A549 (cell line): ENCODE results near the gene LAMB1. TPM values are rescaled to one million over a fixed set of nuclear protein-coding genes. Genes with fewer than 3 reads are reported as not detected.
A peak's percentile ranks its signal among the peaks of the same experiment; 100 is the strongest.

Experiments used
- ATAC-seq, 2 experiments: fragments of 200-7000 bp in 1 of 2; fragments of >200 bp in 1 of 2; cut with Nextera tagmentation in 1 of 2; cut with Tn5 transposase in 1 of 2; 3 replicates each; pipeline versions ENCODE4 v1.8.0 to v1.9.1; 2018 to 2020; ENCODE audit warnings: mild to moderate bottlenecking in 1 of 2, moderate library complexity in 1 of 2
- CTCF ChIA-PET: fragments of 300-600 bp; sonication (Branson Sonifier 250); formaldehyde crosslinking; extraction: SDS; loops from one replicate; lab custom pipeline; 2021; ENCODE audit warnings: antibody characterized with exemption, inconsistent platforms; lab: Yijun Ruan, JAX
- POLR2A ChIA-PET: fragments of 350-600 bp; formaldehyde crosslinking; extraction: SDS; loops from one replicate; lab custom pipeline; 2021; ENCODE audit warnings: antibody characterized with exemption, inconsistent platforms; lab: Yijun Ruan, JAX
- DNase-seq, 2 experiments: peaks; one replicate each; pipeline versions ENCODE4 v3.0.0 to v3.0.0-alpha.2; 2011 to 2016; ENCODE audit warnings: low read depth in 1 of 2, low spot score in 1 of 2
- FAIRE-seq: peaks from 2 replicates; lab custom pipeline; 2011; peaks lifted over from hg19 to GRCh38; lab: Jason Lieb, UNC
- H3K27ac ChIP-seq, 2 experiments: fragments of >200 bp; sonication (Bioruptor Twin); formaldehyde crosslinking; 3 replicates each; pipeline ENCODE4 v1.5.1; 2016 to 2017
- H3K4me1 ChIP-seq: fragments of >200 bp; sonication (Bioruptor Twin); formaldehyde crosslinking; 3 replicates; pipeline ENCODE4 v1.6.1; 2016
- H3K4me2 ChIP-seq: fragments of >200 bp; sonication (Bioruptor Twin); formaldehyde crosslinking; 3 replicates; pipeline ENCODE4 v1.6.1; 2016
- H3K4me3 ChIP-seq: fragments of >200 bp; sonication (Bioruptor Twin); formaldehyde crosslinking; 3 replicates; pipeline ENCODE4 v1.5.1; 2016
- H3K9me3 ChIP-seq: fragments of >200 bp; sonication (Bioruptor Twin); formaldehyde crosslinking; 3 replicates; pipeline ENCODE4 v1.6.1; 2016
- BHLHE40 ChIP-seq: IDR thresholded peaks from 2 replicates; pipeline ENCODE4 v1.6.1; 2012; ENCODE audit warnings: low read depth, low read length, inconsistent platforms
- CBX2 ChIP-seq: fragments of 200-600 bp; sonication (generic); IDR thresholded peaks from 2 replicates; pipeline ENCODE4 v1.6.1; 2016; ENCODE audit warnings: low read depth, mild to moderate bottlenecking, borderline replicate concordance
- CBX8 ChIP-seq: fragments of 200-600 bp; sonication (generic); IDR thresholded peaks from 2 replicates; pipeline ENCODE4 v1.6.1; 2016
- CEBPB ChIP-seq, 2 experiments: fragments of >200 bp in 1 of 2; sonication (Bioruptor Twin) in 1 of 2; formaldehyde crosslinking in 1 of 2; IDR thresholded peaks; 2 replicates each; pipeline ENCODE4 v1.6.1; 2012 to 2016
- CHD2 ChIP-seq: fragments of 150-350 bp; IDR thresholded peaks from 2 replicates; pipeline ENCODE4 v1.6.1; 2014; ENCODE audit warnings: low read length; ENCODE audit not compliant: partially characterized antibody
- E2F6 ChIP-seq: IDR thresholded peaks from 2 replicates; pipeline ENCODE4 v1.6.1; 2012; ENCODE audit warnings: low read depth, borderline replicate concordance
- EHMT2 ChIP-seq: fragments of 200-600 bp; sonication (generic); IDR thresholded peaks from 2 replicates; pipeline ENCODE4 v1.6.1; 2016; ENCODE audit warnings: antibody characterized with exemption, low read depth, mild to moderate bottlenecking, moderate library complexity
- ELK1 ChIP-seq: fragments of 150-350 bp; IDR thresholded peaks from 2 replicates; pipeline ENCODE4 v1.6.1; 2014; ENCODE audit warnings: low read depth, mild to moderate bottlenecking, low read length
- FOSB ChIP-seq: fragments of 250-450 bp; sonication (Bioruptor Pico); IDR thresholded peaks from 2 replicates; pipeline ENCODE4 v1.5.0; 2020; ENCODE audit warnings: mild to moderate bottlenecking, moderate library complexity
- FOSL2 ChIP-seq, 2 experiments: fragments of 450-650 bp in 1 of 2; fragments of >200 bp in 1 of 2; sonication (Bioruptor Twin) in 1 of 2; formaldehyde crosslinking; IDR thresholded peaks; 2 replicates each; pipeline versions ENCODE4 v1.5.0 to v1.6.1; 2016 to 2020; ENCODE audit warnings: mild to moderate bottlenecking in 1 of 2, moderate library complexity in 1 of 2
- FOXS1 ChIP-seq: fragments of 250-450 bp; sonication (Bioruptor Pico); IDR thresholded peaks from 2 replicates; pipeline ENCODE4 v1.5.0; 2020; ENCODE audit warnings: mild to moderate bottlenecking, moderate library complexity
- GATA3 ChIP-seq: IDR thresholded peaks from 2 replicates; pipeline ENCODE4 v1.6.1; 2012; ENCODE audit warnings: borderline replicate concordance
- HES2 ChIP-seq: fragments of >200 bp; sonication (Bioruptor Twin); formaldehyde crosslinking; IDR thresholded peaks from 2 replicates; pipeline ENCODE4 v1.6.1; 2016
- HEYL ChIP-seq: fragments of 250-450 bp; sonication (Bioruptor Pico); IDR thresholded peaks from 2 replicates; pipeline ENCODE4 v1.8.0; 2021; ENCODE audit warnings: mild to moderate bottlenecking, moderate library complexity
- HOXA7 ChIP-seq: fragments of 250-450 bp; sonication (Bioruptor Pico); IDR thresholded peaks from 2 replicates; pipeline ENCODE4 v1.5.0; 2020; ENCODE audit warnings: mild to moderate bottlenecking, moderate library complexity
- JUN ChIP-seq, 2 experiments: fragments of >200 bp; sonication (Bioruptor Twin); formaldehyde crosslinking; IDR thresholded peaks; 2 replicates in 1 of 2; 3 replicates in 1 of 2; pipeline ENCODE4 v1.6.1; 2016 to 2017
- KDM5A ChIP-seq: fragments of 200-600 bp; sonication (generic); IDR thresholded peaks from 2 replicates; pipeline ENCODE4 v1.6.1; 2016; ENCODE audit warnings: antibody characterized with exemption, mild to moderate bottlenecking
- MAFK ChIP-seq: fragments of 450-650 bp; IDR thresholded peaks from 2 replicates; pipeline ENCODE4 v1.6.1; 2014; ENCODE audit not compliant: partially characterized antibody
- MAZ ChIP-seq: fragments of 150-350 bp; IDR thresholded peaks from 2 replicates; pipeline ENCODE4 v1.6.1; 2014; ENCODE audit warnings: antibody characterized with exemption, low read depth, low read length, borderline replicate concordance
- MYC ChIP-seq: IDR thresholded peaks from 2 replicates; pipeline ENCODE4 v1.6.1; 2012; ENCODE audit warnings: mild to moderate bottlenecking, inconsistent platforms, low read length, improper control_type of control experiment, borderline replicate concordance
- NFE2L2 ChIP-seq: fragments of 150-350 bp; conservative IDR thresholded peaks from 2 replicates; pipeline ENCODE4 v1.6.1; 2014; ENCODE audit warnings: low read length
- NR3C1 ChIP-seq: fragments of >200 bp; sonication (Bioruptor Twin); formaldehyde crosslinking; IDR thresholded peaks from 3 replicates; pipeline ENCODE4 v1.6.1; 2017
- PHF8 ChIP-seq: fragments of 200-600 bp; sonication (generic); IDR thresholded peaks from 2 replicates; pipeline ENCODE4 v1.6.1; 2016; ENCODE audit warnings: low read depth, mild to moderate bottlenecking, antibody characterized with exemption, moderate library complexity, borderline replicate concordance
- RAD21 ChIP-seq, 2 experiments: fragments of >200 bp in 1 of 2; sonication (Bioruptor Twin) in 1 of 2; formaldehyde crosslinking in 1 of 2; IDR thresholded peaks in 1 of 2; conservative IDR thresholded peaks in 1 of 2; 2 replicates in 1 of 2; 3 replicates in 1 of 2; pipeline ENCODE4 v1.6.1; 2012 to 2018; ENCODE audit warnings: inconsistent platforms in 1 of 2
- RARB ChIP-seq: fragments of 250-450 bp; sonication (Bioruptor Pico); IDR thresholded peaks from 2 replicates; pipeline ENCODE4 v1.8.0; 2021; ENCODE audit warnings: mild to moderate bottlenecking, moderate library complexity
- RFX5 ChIP-seq: fragments of 450-650 bp; IDR thresholded peaks from 2 replicates; pipeline ENCODE4 v1.7.1; 2014; ENCODE audit warnings: antibody characterized with exemption, mild to moderate bottlenecking, moderate library complexity
- SREBF2 ChIP-seq: fragments of 450-650 bp; IDR thresholded peaks from 2 replicates; pipeline ENCODE4 v1.6.1; 2014; ENCODE audit warnings: mild to moderate bottlenecking, moderate library complexity
- USF2 ChIP-seq: fragments of 450-650 bp; IDR thresholded peaks from 2 replicates; pipeline ENCODE4 v1.6.1; 2014; ENCODE audit warnings: antibody characterized with exemption
- ZC3H11A ChIP-seq: fragments of 450-650 bp; IDR thresholded peaks from 2 replicates; pipeline ENCODE4 v1.6.1; 2014; ENCODE audit warnings: antibody characterized with exemption, mild to moderate bottlenecking
- ZNF302 ChIP-seq: fragments of 250-450 bp; sonication (Bioruptor Pico); IDR thresholded peaks from 2 replicates; pipeline ENCODE4 v1.9.0; 2021; ENCODE audit warnings: inconsistent platforms, mild to moderate bottlenecking, moderate library complexity
- WGBS: methylation state at CpG from one replicate; pipeline ENCODE4 v1.1.6; 2017; ENCODE audit errors: missing lambda C conversion rate; 5-methylcytosine and 5-hydroxymethylcytosine counted together
- polyA plus RNA-seq, 4 experiments: library from polyadenylated mRNA; depleted of rRNA in 3 of 4; stranded (reverse); fragments of >200 nt; fragmentation: RNase III in 1 of 4; extraction: RNeasy Plus Mini Kit Qiagen cat#74134 plus additional on column Dnase treatment in 1 of 4; gene quantifications; 2 replicates in 3 of 4; 3 replicates in 1 of 4; pipeline ENCODE4 v1.2.3, GENCODE V29; 2011 to 2017

Gene LAMB1
- polyA plus RNA-seq, 2 of the 4 experiments (the other 2 are of a cell fraction): 142 to 162 TPM

GRCh38 chr7:107946881-107947280, 56.1 kb downstream of the LAMB1 start:
- ATAC-seq (no peak), DNase-seq (no peak), FAIRE-seq (no peak)
- Histone ChIP-seq H3K27ac (peak overlapping the region; percentile 16 to 86; a peak in 4 of 6 replicates), H3K4me2 (peak overlapping the region; percentile 4; the same call in 2 of the 3 replicates), H3K9me3 (no peaks in the 10 kb centered on the region), H3K4me1 (peaks cover 57% of the 10 kb centered on the region), H3K4me3 (no peak overlapping the region)
- TF ChIP-seq ELK1 (no peak), FOXS1 (CRISPR knock-in tag) (no peak), GATA3 (no peak), FOSB (CRISPR knock-in tag) (no peak)
- POLR2A ChIA-PET: no interaction called here
- WGBS: 84% methylated on average over 6 of the region's 6 CpGs
- CTCF ChIA-PET: interaction anchor here (1.3 kb wide), 1 partner anchor 71 kb away, joined by 6 read pairs; no protein-coding TSS in a partner anchor

- FAIRE-seq (no peak), ATAC-seq (no peak)
- POLR2A ChIA-PET: no interaction called here
- Histone ChIP-seq H3K4me2 (peak overlapping the region; percentile 4; the same call in 2 of the 3 replicates), H3K9me3 (no peaks in the 10 kb centered on the region)
- TF ChIP-seq HES2 (no peak), MAFK (no peak), MYC (no peak), ZC3H11A (no peak), HEYL (CRISPR knock-in tag) (no peak), NFE2L2 (no peak), PHF8 (no peak), CBX8 (no peak), SREBF2 (no peak), JUN (IDR thresholded peaks at IDR 0.05) (no peak), RAD21 (conservative IDR thresholded peaks at IDR 0.05 in 1 of 2, IDR thresholded peaks at IDR 0.05 in 1 of 2) (no peak), EHMT2 (no peak), BHLHE40 (no peak), USF2 (no peak), NR3C1 (no peak), ZNF302 (no peak), RFX5 (no peak), RARB (CRISPR knock-in tag) (no peak), CEBPB (IDR thresholded peaks at IDR 0.05) (no peak)
- TF ChIP-seq, all 56 proteins: peak for 0
- Histone ChIP-seq H3K4me3 (no peak overlapping the region), H3K4me1 (peaks cover 53% of the 10 kb centered on the region), H3K27ac (peak overlapping the region; percentile 16 to 86; a peak in 3 of 6 replicates)
- WGBS: 49% methylated on average over 2 of the region's 2 CpGs
- CTCF ChIA-PET: interaction anchor here (1.3 kb wide), 1 partner anchor 71 kb away, joined by 6 read pairs; no protein-coding TSS in a partner anchor
- no peak for DNase-seq
Measured at GRCh38 chr7:107946451-107946850, 56.5 kb downstream of the LAMB1 start.

- DNase-seq: no peak
- CTCF ChIA-PET: no interaction called here
- no peak for ATAC-seq
- no peak for FAIRE-seq
- TF ChIP-seq MAZ (no peak), KDM5A (no peak), FOSL2 (IDR thresholded peaks at IDR 0.05) (no peak), FOSL2 (CRISPR knock-in tag; IDR thresholded peaks at IDR 0.05) (no peak), E2F6 (no peak), CBX2 (no peak), GATA3 (no peak), RFX5 (no peak), CHD2 (no peak), HOXA7 (CRISPR knock-in tag) (no peak)
- peaks cover 42% of the 10 kb centered on the region for H3K4me1 ChIP-seq
- POLR2A ChIA-PET: no interaction called here
- H3K27ac ChIP-seq: 0 out of 6 replicates have a peak overlapping the region, but pooled peaks of 1 of the 2 experiments have one; percentile 3
- H3K4me2 ChIP-seq: no peak overlapping the region
- WGBS: 95% methylated on average over 2 of the region's 2 CpGs
- H3K4me3 ChIP-seq: no peak overlapping the region
- H3K9me3 ChIP-seq: no peaks in the 10 kb centered on the region
Measured at GRCh38 chr7:107945332-107945731, 57.6 kb downstream of the LAMB1 start.
